ENCODE data around the gene GALNT18.

GALNT18 gene

DNA sequence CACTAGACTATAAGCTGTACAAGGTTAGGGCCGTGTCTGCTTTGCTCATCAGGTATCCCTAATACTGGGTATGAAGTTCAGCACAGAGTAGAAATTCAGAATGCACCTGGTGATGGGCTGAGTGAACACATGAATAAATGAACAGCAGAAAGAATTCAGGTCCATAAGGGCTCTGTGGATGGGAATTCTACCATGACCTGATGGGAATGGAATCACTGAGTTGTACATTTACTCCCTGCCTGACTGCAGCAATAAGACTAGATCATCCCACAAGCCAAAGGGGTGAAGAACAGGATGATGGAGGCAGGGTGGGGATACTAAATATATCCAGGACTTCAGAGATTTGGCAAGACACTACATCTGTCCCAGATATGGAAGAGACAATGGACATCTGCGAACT, 182.2 kb downstream of the GALNT18 start:
- Histone ChIP-seq H3K4me2 (ENCODE audit: low read depth, low read length, poor library complexity, severe bottlenecking) (no peak overlapping the region), H3K4me3 (ENCODE audit: insufficient read depth, low read length, poor library complexity, severe bottlenecking) (no peak overlapping the region), H3K9me3 (ENCODE audit: insufficient read depth, low read length) (no peaks in the 10 kb centered on the region), H3K9me2 (replicated peaks; ENCODE audit: insufficient read depth, low read length) (no peaks in the 10 kb centered on the region), H4K20me1 (ENCODE audit: low read depth, low read length) (no peaks in the 10 kb centered on the region), H3K27me3 (ENCODE audit: low read length) (no peaks in the 10 kb centered on the region), H3K9ac (ENCODE audit: low read length) (no peak overlapping the region), H3F3A (ENCODE audit: insufficient read depth) (no peaks in the 10 kb centered on the region), H3K79me2 (ENCODE audit: insufficient read depth, low read length) (no peaks in the 10 kb centered on the region), H3K36me3 (ENCODE audit: low read length) (no peaks in the 10 kb centered on the region), H2AFZ (ENCODE audit: low read depth, low read length, severe bottlenecking) (no peak overlapping the region), H3K27ac (ENCODE audit: low read depth, low read length) (no peak overlapping the region)
- TF ChIP-seq, protein P1, sequence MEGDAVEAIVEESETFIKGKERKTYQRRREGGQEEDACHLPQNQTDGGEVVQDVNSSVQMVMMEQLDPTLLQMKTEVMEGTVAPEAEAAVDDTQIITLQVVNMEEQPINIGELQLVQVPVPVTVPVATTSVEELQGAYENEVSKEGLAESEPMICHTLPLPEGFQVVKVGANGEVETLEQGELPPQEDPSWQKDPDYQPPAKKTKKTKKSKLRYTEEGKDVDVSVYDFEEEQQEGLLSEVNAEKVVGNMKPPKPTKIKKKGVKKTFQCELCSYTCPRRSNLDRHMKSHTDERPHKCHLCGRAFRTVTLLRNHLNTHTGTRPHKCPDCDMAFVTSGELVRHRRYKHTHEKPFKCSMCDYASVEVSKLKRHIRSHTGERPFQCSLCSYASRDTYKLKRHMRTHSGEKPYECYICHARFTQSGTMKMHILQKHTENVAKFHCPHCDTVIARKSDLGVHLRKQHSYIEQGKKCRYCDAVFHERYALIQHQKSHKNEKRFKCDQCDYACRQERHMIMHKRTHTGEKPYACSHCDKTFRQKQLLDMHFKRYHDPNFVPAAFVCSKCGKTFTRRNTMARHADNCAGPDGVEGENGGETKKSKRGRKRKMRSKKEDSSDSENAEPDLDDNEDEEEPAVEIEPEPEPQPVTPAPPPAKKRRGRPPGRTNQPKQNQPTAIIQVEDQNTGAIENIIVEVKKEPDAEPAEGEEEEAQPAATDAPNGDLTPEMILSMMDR (IDR thresholded peaks at IDR 0.05; ENCODE audit: insufficient read depth, low read length, poor library complexity, severe bottlenecking): no peak
- TF ChIP-seq EZH2phosphoT487 (conservative IDR thresholded peaks at IDR 0.05; ENCODE audit: low read length): no peak

DNA sequence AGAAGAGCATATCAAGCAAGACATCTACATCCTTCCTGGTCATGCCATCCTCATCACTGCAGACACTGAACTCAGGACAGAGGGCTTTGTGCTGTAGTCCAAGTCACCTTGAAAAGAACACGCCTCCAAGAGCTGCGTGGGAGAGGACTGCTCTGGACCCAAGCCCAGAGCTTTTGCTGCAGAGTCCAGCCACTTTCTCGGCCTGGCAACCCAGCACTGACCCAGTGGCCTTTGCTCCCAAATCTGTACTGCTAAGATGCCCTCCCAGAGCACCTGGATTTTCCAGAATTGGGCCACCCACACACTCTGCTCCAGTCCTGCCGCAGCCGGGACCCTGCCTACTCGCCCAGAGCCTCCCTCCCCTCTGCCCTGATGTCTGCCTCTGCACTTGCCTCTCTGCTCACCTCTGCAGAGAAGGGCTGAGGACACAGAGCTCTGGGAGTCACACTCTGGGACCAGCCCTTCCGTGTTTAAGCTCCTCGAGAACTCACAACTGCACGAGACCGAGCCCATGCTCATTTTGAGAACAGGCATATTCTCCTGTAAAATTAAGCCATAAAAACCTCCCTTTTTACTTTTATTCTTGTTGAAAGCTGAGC, 185.0 kb downstream of the GALNT18 start:
- Histone ChIP-seq H3K4me2 (ENCODE audit: low read depth, low read length, poor library complexity, severe bottlenecking) (no peak overlapping the region), H3K27me3 (ENCODE audit: low read length) (no peaks in the 10 kb centered on the region), H4K20me1 (ENCODE audit: low read depth, low read length) (no peaks in the 10 kb centered on the region), H3K9me3 (ENCODE audit: insufficient read depth, low read length) (no peaks in the 10 kb centered on the region), H3F3A (ENCODE audit: insufficient read depth) (no peaks in the 10 kb centered on the region), H3K79me2 (ENCODE audit: insufficient read depth, low read length) (no peaks in the 10 kb centered on the region), H2AFZ (ENCODE audit: low read depth, low read length, severe bottlenecking) (no peak overlapping the region), H3K36me3 (ENCODE audit: low read length) (no peaks in the 10 kb centered on the region), H3K9ac (ENCODE audit: low read length) (no peak overlapping the region), H3K9me2 (replicated peaks; ENCODE audit: insufficient read depth, low read length) (no peaks in the 10 kb centered on the region), H3K27ac (ENCODE audit: low read depth, low read length) (no peak overlapping the region), H3K4me3 (ENCODE audit: insufficient read depth, low read length, poor library complexity, severe bottlenecking) (no peak overlapping the region)
- no peak for TF ChIP-seq EZH2phosphoT487 (conservative IDR thresholded peaks at IDR 0.05; ENCODE audit: low read length)
- TF ChIP-seq, protein P1 (IDR thresholded peaks at IDR 0.05; ENCODE audit: insufficient read depth, low read length, poor library complexity, severe bottlenecking): no peak

DNA sequence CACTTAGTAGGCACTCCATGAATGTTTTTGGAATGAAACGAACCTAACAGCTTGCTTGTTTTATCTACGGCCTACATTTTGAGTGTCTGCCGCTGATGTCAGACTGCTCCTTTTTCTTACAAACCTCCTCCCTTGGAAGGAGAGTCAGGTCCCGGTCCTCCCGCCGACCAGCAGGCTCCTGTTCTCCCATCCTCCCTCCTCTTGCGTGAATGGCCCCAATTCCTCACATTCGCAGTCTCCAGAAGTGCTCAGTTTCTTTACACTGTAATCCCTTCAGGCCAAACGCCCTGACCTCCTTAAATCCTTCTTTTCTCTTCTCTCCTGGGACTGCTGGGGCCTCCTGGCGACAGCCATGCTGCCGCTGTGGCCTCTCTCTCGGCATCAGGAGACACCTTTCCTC, 186.2 kb downstream of the GALNT18 start:
- no peak overlapping the region for H3K4me3 ChIP-seq (ENCODE audit: insufficient read depth, low read length, poor library complexity, severe bottlenecking)
- H2AFZ ChIP-seq (ENCODE audit: low read depth, low read length, severe bottlenecking): no peak overlapping the region
- no peak for TF ChIP-seq EZH2phosphoT487 (conservative IDR thresholded peaks at IDR 0.05; ENCODE audit: low read length)
- TF ChIP-seq, protein P1 (IDR thresholded peaks at IDR 0.05; ENCODE audit: insufficient read depth, low read length, poor library complexity, severe bottlenecking): no peak
- no peaks in the 10 kb centered on the region for H3K9me2 ChIP-seq (replicated peaks; ENCODE audit: insufficient read depth, low read length)
- H4K20me1 ChIP-seq (ENCODE audit: low read depth, low read length): no peaks in the 10 kb centered on the region
- H3K79me2 ChIP-seq (ENCODE audit: insufficient read depth, low read length): no peaks in the 10 kb centered on the region
- H3K27ac ChIP-seq (ENCODE audit: low read depth, low read length): no peak overlapping the region
- H3K36me3 ChIP-seq (ENCODE audit: low read length): no peaks in the 10 kb centered on the region
- no peaks in the 10 kb centered on the region for H3K27me3 ChIP-seq (ENCODE audit: low read length)
- no peaks in the 10 kb centered on the region for H3F3A ChIP-seq (ENCODE audit: insufficient read depth)
- no peak overlapping the region for H3K4me2 ChIP-seq (ENCODE audit: low read depth, low read length, poor library complexity, severe bottlenecking)
- no peak overlapping the region for H3K9ac ChIP-seq (ENCODE audit: low read length)
- H3K9me3 ChIP-seq (ENCODE audit: insufficient read depth, low read length): no peaks in the 10 kb centered on the region

All from SU-DHL-6 (cell line).